ENCODE data around the gene ICE2.

GRCh38 chr15:60458721-60459120 lies 20.2 kb downstream of the ICE2 start:
- TF ChIP-seq CTCF (IDR thresholded peaks at IDR 0.05) (no peak), POLR2AphosphoS5 (IDR thresholded peaks at IDR 0.05) (no peak), EP300 (IDR thresholded peaks at IDR 0.05) (no peak)
